ENCODE data around the gene CBX4. TPM values are rescaled to one million over a fixed set of nuclear protein-coding genes. Genes with fewer than 3 reads are reported as not detected.

The CBX4 gene
- total RNA-seq, 1 donor from 2014 or later: 16.9 TPM

DNA sequence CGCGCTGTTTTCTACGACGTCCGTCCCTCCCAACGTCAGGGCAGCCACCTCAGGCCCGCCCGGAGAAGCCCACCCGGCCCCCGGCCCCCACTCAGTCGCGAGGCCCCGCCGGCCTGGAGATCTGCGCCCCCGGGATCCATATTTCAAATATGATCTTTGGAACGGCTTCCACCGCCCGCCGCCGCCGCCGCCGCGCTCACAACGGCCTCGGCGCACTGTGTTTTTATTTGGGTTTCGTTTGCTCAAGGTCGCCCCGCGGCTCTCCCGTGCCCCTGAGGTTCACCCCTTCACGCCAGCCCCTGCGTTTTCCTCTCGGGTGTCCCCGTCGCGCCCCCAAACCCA is 4.2 kb upstream of the CBX4 start:
- Histone ChIP-seq H3K9ac (ENCODE audit: low read length) (no peak overlapping the region), H3K4me1 (ENCODE audit: insufficient read depth, low read length) (peaks cover 3% of the 10 kb centered on the region), H4K20me1 (ENCODE audit: insufficient read depth, low read length) (peaks cover 1% of the 10 kb centered on the region), H3K27me3 (ENCODE audit: insufficient read depth, low read length) (peaks cover 32% of the 10 kb centered on the region), H2AFZ (ENCODE audit: low read depth, low read length) (peak overlapping the region; percentile 87), H3K79me2 (ENCODE audit: insufficient read depth, low read length) (no peaks in the 10 kb centered on the region), H3K27ac (ENCODE audit: low read depth, low read length) (no peak overlapping the region), H3K4me3 (ENCODE audit: insufficient read depth, low read depth, low read length) (peak overlapping the region; percentile 39), H3K9me3 (ENCODE audit: insufficient read depth, low read depth, low read length) (no peaks in the 10 kb centered on the region), H3K36me3 (ENCODE audit: insufficient read depth, low read length) (no peaks in the 10 kb centered on the region), H3K4me2 (ENCODE audit: low read length) (peak overlapping the region; percentile 87)
- Mint-ChIP-seq H3K27me3 (ENCODE audit: low read depth, unreplicated experiment) (peaks cover 30% of the 10 kb centered on the region), H3K27ac (ENCODE audit: unreplicated experiment) (no peak overlapping the region), H3K4me1 (ENCODE audit: low read depth, unreplicated experiment) (no peaks in the 10 kb centered on the region), H3K36me3 (ENCODE audit: low read depth, unreplicated experiment) (no peaks in the 10 kb centered on the region), H3K4me3 (ENCODE audit: unreplicated experiment) (peak overlapping the region; percentile 66), H3K9me3 (ENCODE audit: unreplicated experiment) (peaks cover 4% of the 10 kb centered on the region)
- DNase-seq (ENCODE audit: low read depth) (no peak), FAIRE-seq (no peak)
- peak; percentile 47 for TF ChIP-seq EZH2 (IDR thresholded peaks at IDR 0.05; ENCODE audit: insufficient read depth, low read length)
- TF ChIP-seq, protein P1, sequence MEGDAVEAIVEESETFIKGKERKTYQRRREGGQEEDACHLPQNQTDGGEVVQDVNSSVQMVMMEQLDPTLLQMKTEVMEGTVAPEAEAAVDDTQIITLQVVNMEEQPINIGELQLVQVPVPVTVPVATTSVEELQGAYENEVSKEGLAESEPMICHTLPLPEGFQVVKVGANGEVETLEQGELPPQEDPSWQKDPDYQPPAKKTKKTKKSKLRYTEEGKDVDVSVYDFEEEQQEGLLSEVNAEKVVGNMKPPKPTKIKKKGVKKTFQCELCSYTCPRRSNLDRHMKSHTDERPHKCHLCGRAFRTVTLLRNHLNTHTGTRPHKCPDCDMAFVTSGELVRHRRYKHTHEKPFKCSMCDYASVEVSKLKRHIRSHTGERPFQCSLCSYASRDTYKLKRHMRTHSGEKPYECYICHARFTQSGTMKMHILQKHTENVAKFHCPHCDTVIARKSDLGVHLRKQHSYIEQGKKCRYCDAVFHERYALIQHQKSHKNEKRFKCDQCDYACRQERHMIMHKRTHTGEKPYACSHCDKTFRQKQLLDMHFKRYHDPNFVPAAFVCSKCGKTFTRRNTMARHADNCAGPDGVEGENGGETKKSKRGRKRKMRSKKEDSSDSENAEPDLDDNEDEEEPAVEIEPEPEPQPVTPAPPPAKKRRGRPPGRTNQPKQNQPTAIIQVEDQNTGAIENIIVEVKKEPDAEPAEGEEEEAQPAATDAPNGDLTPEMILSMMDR (IDR thresholded peaks at IDR 0.05; ENCODE audit: insufficient read depth, low read depth, low read length): no peak

DNA sequence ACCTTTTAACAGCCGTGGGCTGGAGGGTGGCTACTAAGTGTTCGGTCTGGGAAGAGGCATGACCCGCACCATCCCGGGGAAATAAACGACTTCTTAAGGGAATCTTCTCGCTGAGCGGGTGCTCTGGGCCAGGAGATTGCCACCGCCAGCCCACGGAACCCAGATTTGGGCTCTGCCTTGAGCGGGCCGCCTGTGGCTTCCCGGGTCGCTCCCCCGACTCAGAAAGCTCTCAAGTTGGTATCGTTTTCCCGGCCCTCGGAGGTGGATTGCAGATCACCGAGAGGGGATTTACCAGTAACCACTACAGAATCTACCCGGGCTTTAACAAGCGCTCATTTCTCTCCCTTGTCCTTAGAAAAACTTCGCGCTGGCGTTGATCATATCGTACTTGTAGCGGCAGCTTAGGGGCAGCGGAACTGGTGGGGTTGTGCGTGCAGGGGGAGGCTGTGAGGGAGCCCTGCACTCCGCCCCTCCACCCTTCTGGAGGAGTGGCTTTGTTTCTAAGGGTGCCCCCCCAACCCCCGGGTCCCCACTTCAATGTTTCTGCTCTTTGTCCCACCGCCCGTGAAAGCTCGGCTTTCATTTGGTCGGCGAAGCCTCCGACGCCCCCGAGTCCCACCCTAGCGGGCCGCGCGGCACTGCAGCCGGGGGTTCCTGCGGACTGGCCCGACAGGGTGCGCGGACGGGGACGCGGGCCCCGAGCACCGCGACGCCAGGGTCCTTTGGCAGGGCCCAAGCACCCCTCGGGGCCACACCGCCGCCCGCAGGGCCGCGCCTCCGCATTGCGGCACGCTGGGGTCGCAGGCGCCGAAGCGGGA is 3.6 kb upstream of the CBX4 start:
- Histone ChIP-seq H3K36me3 (ENCODE audit: insufficient read depth, low read length) (no peaks in the 10 kb centered on the region), H3K9ac (ENCODE audit: low read length) (no peak overlapping the region), H2AFZ (ENCODE audit: low read depth, low read length) (peak overlapping the region; percentile 87), H3K27me3 (ENCODE audit: insufficient read depth, low read length) (peaks cover 32% of the 10 kb centered on the region), H3K4me1 (ENCODE audit: insufficient read depth, low read length) (peaks cover 5% of the 10 kb centered on the region), H4K20me1 (ENCODE audit: insufficient read depth, low read length) (peaks cover 7% of the 10 kb centered on the region), H3K27ac (ENCODE audit: low read depth, low read length) (no peak overlapping the region), H3K4me3 (ENCODE audit: insufficient read depth, low read depth, low read length) (peak overlapping the region; percentile 39), H3K79me2 (ENCODE audit: insufficient read depth, low read length) (peaks cover 5% of the 10 kb centered on the region), H3K9me3 (ENCODE audit: insufficient read depth, low read depth, low read length) (no peaks in the 10 kb centered on the region), H3K4me2 (ENCODE audit: low read length) (peak overlapping the region; percentile 87)
- FAIRE-seq (no peak), DNase-seq (ENCODE audit: low read depth) (no peak)
- TF ChIP-seq, protein P1 (IDR thresholded peaks at IDR 0.05; ENCODE audit: insufficient read depth, low read depth, low read length): no peak
- peak; percentile 96 for TF ChIP-seq EZH2 (IDR thresholded peaks at IDR 0.05; ENCODE audit: insufficient read depth, low read length)
- Mint-ChIP-seq H3K9me3 (ENCODE audit: unreplicated experiment) (peaks cover 4% of the 10 kb centered on the region), H3K36me3 (ENCODE audit: low read depth, unreplicated experiment) (no peaks in the 10 kb centered on the region), H3K27me3 (ENCODE audit: low read depth, unreplicated experiment) (peaks cover 25% of the 10 kb centered on the region), H3K27ac (ENCODE audit: unreplicated experiment) (no peak overlapping the region), H3K4me1 (ENCODE audit: low read depth, unreplicated experiment) (peaks cover 2% of the 10 kb centered on the region), H3K4me3 (ENCODE audit: unreplicated experiment) (no peak overlapping the region)

DNA sequence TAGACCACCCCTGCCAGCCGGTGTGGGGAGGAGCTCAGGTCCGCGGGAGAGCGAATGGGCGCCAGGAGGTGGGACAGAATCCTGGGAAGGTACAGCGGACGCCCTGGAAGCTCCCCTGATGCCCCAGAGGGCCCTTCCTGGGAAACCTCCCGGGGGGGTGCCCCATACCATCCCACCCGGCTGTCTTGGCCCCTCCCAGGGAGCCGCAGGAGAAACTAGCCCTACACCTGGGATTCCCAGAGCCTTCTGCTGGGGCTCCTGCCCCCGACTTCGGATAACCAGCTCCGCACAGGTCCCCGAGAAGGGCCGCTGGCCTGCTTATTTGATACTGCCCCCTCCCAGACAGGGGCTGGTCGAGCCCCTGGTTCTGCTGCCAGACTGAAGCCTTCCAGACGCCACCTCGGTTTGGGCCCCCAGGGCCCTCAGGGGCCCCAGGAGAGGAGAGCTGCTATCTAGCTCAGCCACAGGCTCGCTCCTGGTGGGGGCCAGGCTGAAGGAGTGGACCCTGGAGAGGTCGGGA is 3.0 kb upstream of the CBX4 start:
- DNase-seq (ENCODE audit: low read depth) (no peak), FAIRE-seq (no peak)
- peak overlapping the region; percentile 53 for H3K27ac Mint-ChIP-seq (ENCODE audit: unreplicated experiment)
- peaks cover 23% of the 10 kb centered on the region for H3K27me3 Mint-ChIP-seq (ENCODE audit: low read depth, unreplicated experiment)
- TF ChIP-seq EZH2 (IDR thresholded peaks at IDR 0.05; ENCODE audit: insufficient read depth, low read length): no peak
- TF ChIP-seq, protein P1 (IDR thresholded peaks at IDR 0.05; ENCODE audit: insufficient read depth, low read depth, low read length): no peak
- Histone ChIP-seq H3K27ac (ENCODE audit: low read depth, low read length) (no peak overlapping the region), H4K20me1 (ENCODE audit: insufficient read depth, low read length) (peaks cover 14% of the 10 kb centered on the region), H3K27me3 (ENCODE audit: insufficient read depth, low read length) (peaks cover 32% of the 10 kb centered on the region), H3K4me3 (ENCODE audit: insufficient read depth, low read depth, low read length) (no peak overlapping the region), H3K79me2 (ENCODE audit: insufficient read depth, low read length) (peaks cover 12% of the 10 kb centered on the region), H2AFZ (ENCODE audit: low read depth, low read length) (no peak overlapping the region), H3K36me3 (ENCODE audit: insufficient read depth, low read length) (no peaks in the 10 kb centered on the region), H3K4me2 (ENCODE audit: low read length) (peak overlapping the region; percentile 87), H3K9me3 (ENCODE audit: insufficient read depth, low read depth, low read length) (no peaks in the 10 kb centered on the region), H3K9ac (ENCODE audit: low read length) (no peak overlapping the region), H3K4me1 (ENCODE audit: insufficient read depth, low read length) (peaks cover 12% of the 10 kb centered on the region)
- H3K4me3 Mint-ChIP-seq (ENCODE audit: unreplicated experiment): no peak overlapping the region
- H3K36me3 Mint-ChIP-seq (ENCODE audit: low read depth, unreplicated experiment): no peaks in the 10 kb centered on the region
- H3K9me3 Mint-ChIP-seq (ENCODE audit: unreplicated experiment): peaks cover 4% of the 10 kb centered on the region
- peaks cover 2% of the 10 kb centered on the region for H3K4me1 Mint-ChIP-seq (ENCODE audit: low read depth, unreplicated experiment)
